ENCODE data around the gene PYGB.
A peak's percentile ranks its signal among the peaks of the same experiment; 100 is the strongest.
"Not testable (repeated sequence)": the region's sequence is repeated elsewhere in the genome, so short reads cannot be mapped to it uniquely, and the experiment has no call there.

PYGB gene

DNA sequence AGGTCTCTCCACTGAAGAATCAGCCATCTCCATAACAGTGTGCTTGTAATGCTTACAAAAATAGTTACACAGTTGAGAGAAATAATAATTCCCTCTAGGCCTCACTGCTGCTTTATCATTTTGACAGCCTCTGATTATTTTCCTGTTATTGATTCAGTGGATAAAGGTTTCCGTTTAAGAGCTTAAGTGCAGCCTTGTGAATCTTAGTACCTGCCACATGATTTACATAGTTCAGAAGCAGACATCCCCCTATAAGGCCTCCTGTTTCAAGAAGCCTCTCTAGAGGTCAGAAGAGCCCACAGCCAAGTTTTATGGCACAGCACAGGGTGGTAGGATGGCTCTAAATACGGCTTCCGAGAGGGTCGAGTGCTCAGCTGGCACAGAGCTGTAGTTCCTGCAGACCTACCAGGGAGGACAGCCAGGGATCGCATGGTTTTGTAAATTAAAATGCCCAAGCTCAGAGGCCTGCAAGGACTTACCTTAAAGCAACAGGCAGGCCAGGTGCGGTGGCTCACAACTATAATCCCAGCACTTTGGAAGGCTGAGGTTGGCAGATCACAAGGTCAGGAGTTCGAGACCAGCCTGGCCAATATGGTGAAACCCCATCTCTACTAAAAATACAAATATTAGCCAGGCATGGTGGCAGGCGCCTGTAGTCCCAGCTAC, 17.6 kb upstream of the PYGB start:
- no peak for DNase-seq (ENCODE audit: low spot score)

DNA sequence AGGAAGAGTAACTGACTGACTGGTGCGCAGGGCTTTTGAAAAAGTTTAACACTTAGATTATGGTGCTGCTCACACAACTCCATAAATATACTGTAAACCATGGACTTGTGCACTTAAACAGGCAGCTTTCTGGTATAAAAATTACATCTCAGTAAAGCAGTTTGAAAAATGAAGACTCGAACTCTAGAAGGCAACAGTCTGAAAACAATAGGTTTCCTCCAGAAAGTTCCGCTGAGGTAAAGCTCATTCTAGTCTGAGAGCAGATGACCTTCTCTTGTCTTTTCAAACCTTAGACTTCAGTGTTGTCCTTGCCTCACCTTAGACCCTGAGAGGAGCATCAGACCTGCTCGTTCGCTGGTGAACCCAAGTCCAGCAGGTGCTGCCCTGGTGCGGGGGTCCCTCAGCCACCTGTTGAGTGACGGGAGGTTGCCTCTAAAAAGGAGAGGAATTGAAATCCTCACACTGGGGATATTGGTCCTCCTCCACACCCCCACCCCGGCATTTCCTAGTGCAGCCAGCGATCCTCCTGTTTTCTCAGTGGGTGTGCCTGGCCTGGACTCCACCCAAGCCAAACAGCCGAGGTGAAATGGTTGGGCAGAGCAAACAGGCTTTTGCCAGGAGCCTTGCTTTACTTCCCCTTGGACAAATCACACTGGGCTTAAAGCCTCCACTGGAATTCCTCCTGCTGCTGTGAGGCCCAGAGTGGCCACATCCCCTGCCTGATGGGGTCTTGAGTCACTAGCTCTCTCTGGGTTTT, 14.7 kb upstream of the PYGB start:
- DNase-seq (ENCODE audit: low spot score), result no peak

DNA sequence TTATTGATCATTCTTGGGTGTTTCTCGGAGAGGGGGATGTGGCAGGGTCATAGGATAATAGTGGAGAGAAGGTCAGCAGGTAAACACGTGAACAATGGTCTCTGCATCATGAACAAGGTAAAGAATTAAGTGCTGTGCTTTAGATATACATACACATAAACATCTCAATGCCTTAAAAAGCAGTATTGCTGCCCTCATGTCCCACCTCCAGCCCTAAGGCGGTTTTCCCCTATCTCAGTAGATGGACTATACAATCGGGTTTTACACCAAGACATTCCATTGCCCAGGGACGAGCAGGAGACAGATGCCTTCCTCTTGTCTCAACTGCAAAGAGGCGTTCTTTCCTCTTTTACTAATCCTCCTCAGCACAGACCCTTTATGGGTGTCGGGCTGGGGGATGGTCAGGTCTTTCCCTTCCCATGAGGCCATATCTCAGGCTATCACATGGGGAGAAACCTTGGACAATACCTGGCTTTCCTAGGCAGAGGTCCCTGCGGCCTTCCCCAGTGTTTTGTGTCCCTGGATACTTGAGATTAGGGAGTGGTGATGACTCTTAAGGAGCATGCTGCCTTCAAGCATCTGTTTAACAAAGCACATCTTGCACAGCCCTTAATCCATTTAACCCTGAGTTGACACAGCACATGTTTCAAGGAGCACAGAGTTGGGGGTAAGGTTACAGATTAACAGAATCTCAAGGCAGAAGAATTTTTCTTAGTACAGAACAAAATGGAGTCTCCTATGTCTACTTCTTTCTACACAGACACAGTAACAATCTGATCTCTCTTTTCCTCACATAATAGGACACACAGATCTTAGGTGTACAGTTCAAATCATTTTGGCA, 13.7 kb upstream of the PYGB start:
- DNase-seq (ENCODE audit: low spot score), result not testable (repeated sequence)

DNA sequence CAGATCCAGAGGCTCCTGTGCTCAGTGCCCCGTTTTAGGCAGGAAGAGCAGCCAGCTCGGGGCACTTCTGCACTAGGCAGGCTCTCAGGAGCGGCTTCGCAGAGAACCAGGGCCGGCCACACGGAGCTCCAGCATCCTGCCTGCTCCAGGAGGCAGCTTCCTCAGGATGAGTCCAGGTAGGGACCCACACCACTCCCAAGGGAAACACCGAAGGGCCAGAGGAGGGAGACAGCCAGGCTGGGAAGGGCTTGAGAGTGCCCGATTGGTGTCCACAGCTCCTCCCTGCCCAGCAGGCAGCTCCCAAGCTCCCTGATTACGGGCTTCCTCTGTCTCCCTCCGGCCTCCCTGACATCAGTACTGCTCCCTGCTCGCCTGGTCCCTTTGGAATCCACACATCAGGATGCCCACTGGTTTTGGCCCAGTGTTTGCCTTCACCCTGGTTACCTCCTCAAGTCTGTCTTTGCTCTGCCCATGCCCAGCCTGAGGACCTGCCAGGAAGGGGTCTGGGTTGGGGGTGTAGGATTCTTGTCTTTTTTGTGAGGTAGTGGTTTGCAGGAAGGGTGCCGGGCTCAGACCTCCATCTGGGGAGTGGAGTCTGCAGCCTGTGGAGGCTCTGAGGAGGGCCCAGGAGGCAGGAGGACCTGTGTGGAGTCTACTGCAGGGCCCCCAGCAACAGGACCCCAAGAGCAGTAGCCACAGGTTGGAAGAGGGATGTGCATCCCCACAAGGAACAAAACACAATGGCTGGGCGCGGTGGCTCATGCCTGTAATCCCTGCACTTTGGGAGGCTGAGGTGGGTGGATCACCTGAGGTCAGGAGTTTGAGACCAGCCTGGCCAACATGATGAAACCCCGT, 11.2 kb upstream of the PYGB start:
- no peak for DNase-seq (ENCODE audit: low spot score)

DNA sequence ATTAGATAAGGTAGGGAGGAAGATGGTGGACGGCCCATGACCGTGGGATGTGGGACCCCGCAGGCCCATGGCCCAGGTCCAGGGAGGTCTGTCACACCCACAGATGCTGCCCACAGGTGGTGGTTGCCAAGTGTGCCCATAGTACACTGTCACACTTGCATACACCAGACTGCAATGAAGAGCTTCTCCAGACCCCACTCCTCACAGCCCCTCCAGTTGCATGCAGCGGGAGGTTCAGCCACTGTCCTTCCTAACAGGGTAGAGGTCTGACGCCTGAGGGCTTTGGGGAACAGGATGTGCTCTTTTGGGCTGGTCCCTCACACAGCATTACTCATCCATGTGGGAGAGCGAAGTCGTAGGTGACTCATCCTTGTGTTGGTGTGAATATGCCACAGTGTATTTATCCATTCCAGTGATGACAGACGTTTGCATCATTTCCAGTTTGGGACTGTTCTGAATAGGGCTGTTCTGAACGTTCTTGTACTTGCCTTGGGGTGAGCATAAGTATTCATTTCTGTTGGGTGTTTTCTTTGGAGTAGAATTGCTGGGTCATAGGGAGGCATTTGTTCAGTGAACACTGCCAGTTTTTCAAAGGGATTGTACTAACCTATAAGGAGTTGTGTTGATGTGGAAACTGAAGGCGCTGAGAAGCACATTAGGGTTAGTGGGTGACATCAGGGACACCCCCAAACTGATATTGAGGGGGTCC, 10.1 kb upstream of the PYGB start:
- DNase-seq (ENCODE audit: low spot score), result no peak

DNA sequence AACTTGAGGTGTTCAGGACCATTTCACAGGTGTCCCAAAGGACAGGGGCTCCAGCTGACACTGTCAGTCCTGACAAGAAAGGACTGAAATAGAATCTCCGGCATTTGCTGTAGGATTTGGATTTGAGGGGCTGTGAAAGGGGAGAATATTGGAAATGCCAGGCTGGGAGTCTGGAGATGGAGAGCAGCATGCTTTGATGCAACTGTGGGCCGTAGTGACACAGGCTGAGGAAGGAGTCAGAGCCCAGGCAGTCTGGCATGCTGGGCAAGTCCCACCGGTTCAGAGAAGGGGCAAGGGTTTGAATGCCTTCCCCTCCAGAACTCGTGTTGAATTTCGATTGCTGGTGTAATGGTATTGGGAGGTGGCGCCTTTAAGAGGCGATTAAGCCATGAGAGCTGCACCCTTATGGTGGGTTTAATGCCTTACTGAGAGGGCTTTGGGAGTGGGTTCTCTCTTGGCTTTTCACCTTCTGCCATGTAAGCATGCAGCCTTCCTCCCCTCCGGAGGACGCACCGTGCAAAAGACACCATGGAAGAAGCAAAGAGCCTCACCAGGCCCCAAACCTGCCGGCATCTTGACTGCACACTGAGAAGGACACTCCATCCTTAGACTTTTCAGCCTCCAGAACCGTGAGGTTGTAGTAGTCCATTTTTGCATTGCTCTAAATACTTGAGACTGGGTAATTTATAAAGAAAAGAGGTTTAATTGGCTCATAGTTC, 9.4 kb upstream of the PYGB start:
- no peak for DNase-seq (ENCODE audit: low spot score)

DNA sequence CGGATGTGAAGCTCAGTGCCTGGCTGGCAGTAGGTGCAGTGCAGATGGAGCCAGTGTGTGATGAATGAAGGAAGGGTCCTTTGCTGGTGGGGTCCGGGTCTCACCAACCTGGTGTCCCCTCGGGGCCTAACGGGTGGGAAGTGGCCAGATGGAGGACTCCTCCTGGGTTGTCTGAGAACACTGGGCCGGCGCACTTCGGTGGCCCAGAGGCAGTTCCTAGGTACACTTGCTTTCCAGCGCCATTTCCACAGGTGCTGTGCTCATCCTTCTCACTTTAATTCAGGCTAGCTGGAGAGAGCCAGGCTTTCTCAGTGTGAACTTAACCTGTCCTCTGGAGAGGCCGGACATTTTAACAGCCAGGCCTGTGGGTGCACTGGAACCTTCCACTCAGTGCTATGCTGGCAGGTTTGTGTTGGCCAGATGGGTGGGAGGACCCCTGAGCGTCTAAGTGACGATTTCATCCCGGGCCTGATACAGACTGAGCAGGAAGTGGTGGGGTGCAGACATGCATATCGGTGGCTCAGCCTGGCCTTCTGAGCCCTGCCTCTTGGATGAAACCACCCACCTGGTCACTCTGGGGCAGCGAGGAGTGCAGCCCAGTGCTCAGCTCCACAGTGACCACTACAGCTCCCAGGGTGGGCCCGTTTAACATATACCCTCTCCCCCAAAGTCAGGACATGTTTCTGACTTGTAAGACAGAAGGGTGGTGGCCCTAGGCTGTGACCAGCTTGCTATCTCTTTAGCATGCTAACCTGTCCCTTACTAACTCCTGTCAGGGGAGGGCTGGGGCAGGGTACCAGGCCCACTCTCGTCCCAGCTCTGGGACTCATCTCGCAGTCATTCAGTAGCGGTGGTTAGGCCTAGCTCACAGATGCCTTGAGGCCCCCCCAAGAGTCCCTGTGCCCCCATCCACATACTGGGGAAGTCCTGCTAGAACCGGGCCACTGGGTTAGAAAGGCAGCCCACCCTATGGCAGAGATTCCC, 8.2 kb upstream of the PYGB start:
- no peak for DNase-seq (ENCODE audit: low spot score)

DNA sequence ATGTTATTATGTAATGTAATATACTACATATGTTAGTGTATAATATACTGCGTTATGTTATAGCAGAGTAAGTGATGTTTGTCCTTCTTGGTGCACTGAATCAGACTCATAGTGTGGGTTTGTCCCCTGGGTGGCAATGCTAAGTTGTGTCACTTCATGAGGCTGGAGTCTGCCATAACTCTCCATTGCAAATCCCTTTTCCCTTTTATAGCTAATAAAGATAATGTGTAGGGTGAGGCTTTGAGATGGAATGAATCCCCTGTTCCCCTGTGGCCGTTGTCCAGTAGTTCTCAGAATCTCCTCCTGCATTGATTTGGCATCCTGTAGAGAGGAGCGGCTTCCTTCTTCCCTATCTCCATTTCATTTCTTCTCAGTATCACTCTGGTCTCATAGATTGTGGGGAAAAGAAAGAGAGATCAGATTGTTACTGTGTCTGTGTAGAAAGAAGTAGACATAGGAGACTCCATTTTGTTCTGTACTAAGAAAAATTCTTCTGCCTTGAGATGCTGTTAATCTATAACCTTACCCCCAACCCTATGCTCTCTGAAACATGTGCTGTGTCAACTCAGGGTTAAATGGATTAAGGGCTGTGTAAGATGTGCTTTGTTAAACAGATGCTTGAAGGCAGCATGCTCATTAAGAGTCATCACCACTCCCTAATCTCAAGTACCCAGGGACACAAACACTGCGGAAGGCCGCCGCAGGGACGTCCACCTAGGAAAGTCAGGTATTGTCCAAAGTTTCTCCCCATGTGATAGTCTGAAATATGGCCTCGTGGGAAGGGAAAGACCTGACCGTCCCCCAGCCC, 6.8 kb upstream of the PYGB start:
- DNase-seq (ENCODE audit: low spot score), result not testable (repeated sequence)

DNA sequence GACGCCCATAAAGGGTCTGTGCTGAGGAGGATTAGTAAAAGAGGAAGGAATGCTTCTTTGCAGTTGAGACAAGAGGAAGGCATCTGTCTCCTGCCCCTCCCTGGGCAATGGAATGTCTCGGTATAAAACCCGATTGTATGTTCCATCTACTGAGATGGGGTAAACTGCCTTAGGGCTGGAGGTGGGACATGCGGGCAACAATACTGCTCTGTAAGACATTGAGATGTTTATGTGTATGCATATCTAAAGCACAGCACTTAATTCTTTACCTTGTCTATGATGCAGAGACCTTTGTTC, 6.3 kb upstream of the PYGB start:
- not testable (repeated sequence) for DNase-seq (ENCODE audit: low spot score)

DNA sequence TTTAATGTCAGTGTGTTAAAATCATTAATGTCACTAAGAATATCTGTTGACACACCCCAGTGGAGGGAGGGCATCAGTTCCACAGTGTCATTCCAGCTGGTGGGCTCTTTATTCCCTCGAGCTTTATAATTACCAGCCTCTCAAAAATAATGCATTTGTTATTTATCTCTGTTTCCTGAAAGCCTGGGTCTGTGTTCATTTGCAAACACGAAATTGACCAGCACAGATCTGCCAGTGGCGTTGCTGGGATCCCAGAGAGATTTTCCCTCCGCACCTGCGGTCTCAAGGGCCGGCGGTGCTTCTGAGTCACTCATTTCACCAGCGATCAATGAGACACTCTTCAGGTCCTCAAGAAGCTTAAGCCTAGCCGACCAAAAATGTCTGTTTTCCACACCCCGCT, 5.7 kb upstream of the PYGB start:
- no peak for DNase-seq (ENCODE audit: low spot score)

DNA sequence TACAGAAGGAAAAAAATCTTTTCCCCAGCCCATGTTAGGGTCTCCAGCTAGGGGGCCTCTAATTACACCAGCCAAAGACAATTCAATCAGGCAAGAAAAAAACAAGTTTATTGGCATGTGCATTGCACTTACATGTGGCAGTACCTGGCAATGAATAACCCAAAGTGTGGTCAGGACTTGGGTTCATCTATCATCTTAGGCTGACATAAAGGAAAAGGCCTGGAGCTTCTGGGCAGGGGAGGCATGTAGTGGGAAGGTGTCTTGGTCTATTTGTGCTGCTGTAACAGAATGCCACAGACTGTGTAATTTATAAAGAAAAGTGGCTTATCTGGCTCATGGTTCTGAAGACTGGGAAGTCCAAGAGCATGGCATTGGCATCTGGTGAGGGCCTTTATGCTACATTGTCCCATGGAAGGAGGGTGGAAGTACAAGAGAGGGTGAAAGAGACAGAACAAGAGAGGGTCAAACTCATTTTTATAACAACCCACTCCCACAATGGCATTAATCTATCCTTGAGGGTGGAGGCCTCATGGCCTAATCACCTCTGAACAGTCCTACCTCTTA, 4.4 kb upstream of the PYGB start:
- DNase-seq (ENCODE audit: low spot score), result no peak

DNA sequence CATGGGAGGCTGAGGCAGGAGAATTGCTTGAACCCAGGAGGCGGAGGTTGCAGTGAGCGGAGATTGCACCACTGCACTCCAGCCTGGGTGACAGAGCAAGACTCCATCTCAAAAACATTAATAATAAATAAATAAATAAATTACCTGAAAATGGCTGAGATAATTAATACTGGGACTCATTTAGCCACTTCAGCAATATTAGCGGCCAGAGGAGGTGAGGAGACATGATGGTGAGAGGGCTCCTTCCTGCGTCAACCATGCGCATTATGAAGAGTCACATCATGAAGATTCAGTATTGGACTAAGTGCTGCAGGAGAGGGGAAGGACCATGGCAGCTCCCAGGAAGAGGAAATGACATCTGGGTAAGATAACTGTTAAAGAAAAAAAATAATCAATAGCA, 2.9 kb upstream of the PYGB start:
- no peak for DNase-seq (ENCODE audit: low spot score)

DNA sequence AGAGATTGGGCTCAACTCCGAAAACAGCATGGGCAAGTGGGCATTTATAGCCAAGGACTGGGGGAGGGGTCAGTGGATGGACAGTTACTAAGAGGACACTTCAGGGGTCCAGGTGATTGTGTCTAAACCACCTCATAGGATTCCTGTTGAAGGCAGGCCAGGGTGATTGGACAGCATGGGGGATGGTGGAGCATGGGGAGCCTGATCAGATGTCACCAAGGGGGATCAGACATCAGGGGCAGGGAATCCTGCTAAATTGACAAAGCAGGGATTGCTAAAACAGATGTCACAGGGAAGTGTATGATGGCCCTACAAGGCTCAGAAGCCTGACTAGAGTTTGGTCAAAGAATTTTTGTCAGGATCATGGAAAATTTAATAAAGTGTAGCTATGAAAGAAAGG, 2.4 kb upstream of the PYGB start:
- DNase-seq (ENCODE audit: low spot score), result no peak

DNA sequence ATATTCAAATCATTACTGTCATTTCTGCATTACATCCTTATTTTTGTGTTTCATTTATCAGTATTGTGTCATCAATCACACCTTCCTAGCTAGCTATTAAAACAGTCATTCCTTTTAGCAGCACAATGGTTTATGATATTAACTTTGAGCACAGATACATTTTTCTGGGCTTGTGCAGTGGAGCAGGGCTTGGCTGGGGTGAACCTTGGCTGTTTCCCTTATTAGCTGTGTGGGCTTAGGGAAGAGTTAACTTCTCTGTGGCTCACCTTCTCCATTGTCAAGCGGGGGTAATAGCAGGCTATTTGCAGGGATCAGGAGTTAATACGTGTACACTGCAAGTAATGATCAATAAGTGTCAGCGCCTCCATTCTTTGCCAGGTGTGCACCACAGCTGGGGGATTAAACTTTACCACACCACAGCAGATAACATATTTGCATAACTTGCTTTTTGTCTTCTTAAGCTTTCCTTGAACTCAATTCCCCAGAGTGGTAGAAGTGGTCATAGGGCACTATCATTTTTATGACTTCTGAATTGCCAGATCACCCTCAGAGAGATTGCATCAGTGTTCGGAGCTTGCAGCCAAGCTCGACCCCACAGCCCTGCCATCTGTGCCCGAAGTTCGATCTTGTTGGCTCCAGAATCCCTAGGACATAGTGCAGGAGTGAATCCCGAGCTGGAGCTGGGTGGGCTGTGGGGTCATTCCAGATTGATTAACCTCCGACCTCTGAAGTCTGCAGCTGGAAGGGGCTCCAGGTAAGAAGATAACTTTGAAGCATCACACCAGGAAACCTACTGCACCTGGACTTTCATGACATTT, 1.5 kb upstream of the PYGB start:
- no peak for DNase-seq (ENCODE audit: low spot score)

DNA sequence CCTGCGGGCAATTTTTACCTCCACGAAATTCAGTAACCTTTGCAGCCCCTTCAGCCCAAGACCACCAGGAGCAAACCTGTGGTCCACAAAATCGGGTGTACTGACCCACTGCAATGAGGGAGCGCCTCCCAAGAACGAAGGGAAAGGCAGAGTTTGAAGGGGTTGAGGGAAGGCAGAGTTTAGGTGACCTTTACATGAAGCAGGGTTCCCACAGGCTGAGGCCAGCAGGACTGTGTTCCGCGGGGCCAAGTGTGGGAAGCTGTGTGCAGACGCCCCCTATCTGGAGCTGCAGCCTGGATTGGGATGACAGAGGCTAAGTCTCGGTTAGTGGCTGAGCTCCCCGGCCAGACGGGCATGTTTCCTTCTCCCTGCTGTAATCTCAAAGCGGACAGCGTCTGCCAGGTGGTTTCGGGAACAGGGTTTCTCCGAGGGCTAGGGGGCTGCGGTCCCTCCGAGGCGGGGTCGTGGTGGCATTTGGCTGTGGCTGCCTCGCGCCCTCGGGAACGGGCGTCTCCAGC, 826 bp upstream of the PYGB start:
- peak; percentile 73 for DNase-seq (ENCODE audit: low spot score)

DNA sequence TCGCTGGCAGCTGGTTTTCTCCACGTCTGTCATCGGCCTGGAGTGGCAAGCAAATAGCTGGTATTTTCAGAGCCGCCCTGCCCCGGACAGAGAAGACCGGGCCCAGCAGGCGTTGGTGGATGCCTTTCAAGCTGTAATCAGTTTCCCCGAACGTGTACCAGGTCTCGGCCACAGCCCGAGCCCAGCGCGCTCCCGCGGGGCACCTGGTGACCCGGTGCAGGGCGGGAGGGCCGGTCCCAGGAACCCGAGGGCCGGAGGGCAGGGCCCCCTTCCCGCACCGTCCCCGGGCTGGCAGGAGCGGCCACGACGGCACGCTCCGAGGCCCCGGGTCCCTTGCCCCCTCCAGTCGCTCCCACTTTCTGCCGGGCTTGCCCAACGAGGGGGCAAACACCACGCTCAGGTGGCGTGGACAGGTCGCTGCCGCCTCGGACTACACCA, 348 bp upstream of the PYGB start:
- no peak for DNase-seq (ENCODE audit: low spot score)

DNA sequence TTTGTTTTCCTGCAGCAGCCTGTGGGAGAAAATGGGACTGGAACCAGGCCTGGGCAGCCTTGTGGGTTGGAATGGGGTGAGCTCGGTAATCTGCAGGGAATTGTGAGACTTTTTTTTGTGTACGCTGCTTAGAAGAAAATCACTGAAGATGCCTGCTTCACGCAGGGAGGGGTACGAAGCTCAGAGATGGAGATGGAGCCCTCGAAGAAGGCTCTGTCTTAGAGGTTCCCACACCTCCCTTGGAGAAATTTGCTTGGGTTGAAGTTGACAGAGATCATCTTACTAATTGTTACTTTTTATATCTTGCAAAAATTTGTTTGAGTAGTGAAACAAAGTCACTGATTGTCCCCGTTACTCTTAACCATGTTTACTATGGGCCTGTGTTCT, 894 bp downstream of the PYGB start:
- peak; percentile 81 for DNase-seq (ENCODE audit: low spot score)
